Spinal cord (tissue), 10 donors: Measurements from ENCODE around the gene XKR3. TPM values are rescaled to one million over a fixed set of nuclear protein-coding genes. Genes with fewer than 3 reads are reported as not detected.

Experiments
- DNase-seq, 6 donors: peaks; one replicate each; pipeline versions ENCODE4 v3.0.0 to v3.0.0-alpha.2; 2013 to 2015; ENCODE audit warnings: low spot score in 6 of 6, low read depth in 4 of 6
- H3K27ac ChIP-seq: one replicate; pipeline ENCODE4 v1.5.1; 2013; ENCODE audit warnings: low read depth, low read length, control low read depth
- H3K27me3 ChIP-seq: one replicate; pipeline ENCODE4 v1.6.1; 2013; ENCODE audit warnings: low read length; ENCODE audit not compliant: control insufficient read depth, insufficient read depth
- H3K36me3 ChIP-seq: one replicate; pipeline ENCODE4 v1.6.1; 2013; ENCODE audit warnings: low read length; ENCODE audit not compliant: control insufficient read depth, insufficient read depth
- H3K4me1 ChIP-seq: one replicate; pipeline ENCODE4 v1.6.1; 2013; ENCODE audit warnings: low read length; ENCODE audit not compliant: control insufficient read depth, insufficient read depth
- H3K4me3 ChIP-seq: one replicate; pipeline ENCODE4 v1.5.1; 2013; ENCODE audit warnings: low read depth, low read length, control low read depth
- H3K9me3 ChIP-seq: one replicate; pipeline ENCODE4 v1.6.1; 2013; ENCODE audit warnings: low read length; ENCODE audit not compliant: control insufficient read depth, insufficient read depth
- WGBS: methylation state at CpG from one replicate; pipeline ENCODE4 v1.1.5; 2013; ENCODE audit warnings: missing lambda C conversion rate; ENCODE audit not compliant: insufficient coverage; 5-methylcytosine and 5-hydroxymethylcytosine counted together
- polyA plus RNA-seq, 2 donors: library from polyadenylated mRNA; unstranded; fragments of 120-200 nt; gene quantifications; one replicate each; pipeline ENCODE4 v1.2.1, GENCODE V29; 2013; ENCODE audit not compliant: insufficient read length in 2 of 2
- total RNA-seq, 2 donors: library from RNA; depleted of rRNA in 1 of 2; stranded (reverse); fragments of 120-200 nt in 1 of 2; fragments of >200 nt in 1 of 2; gene quantifications; one replicate each; pipeline versions ENCODE4 v1.2.3 to v1.2.4, GENCODE V29; 2013 to 2014
- donor health status: healthy.

XKR3 gene
- total and polyA plus RNA-seq, 4 donors = 0.10 TPM; not detected in 3

DNA sequence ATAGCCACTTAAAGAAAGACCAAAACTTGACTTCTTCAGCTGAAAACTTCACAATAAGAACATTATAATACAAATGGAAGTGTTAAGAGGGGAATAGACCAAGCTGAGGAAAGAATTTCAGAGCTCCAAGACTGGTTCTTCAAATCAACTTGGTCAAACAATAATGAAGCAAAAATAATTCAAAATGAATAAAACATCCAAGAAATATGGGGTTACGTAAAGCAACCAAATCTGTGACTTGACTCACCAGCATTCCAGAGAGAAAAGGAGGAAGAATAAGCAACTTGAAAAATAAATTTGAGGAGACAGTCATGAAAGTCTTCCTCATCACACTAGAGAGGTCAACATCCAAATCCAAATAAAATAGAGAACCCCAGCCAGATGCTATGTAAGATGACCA is 31.4 kb downstream of the XKR3 start:
- Histone ChIP-seq H3K27ac (no peak overlapping the region), H3K27me3 (no peaks in the 10 kb centered on the region), H3K36me3 (no peaks in the 10 kb centered on the region), H3K4me1 (no peaks in the 10 kb centered on the region), H3K4me3 (no peak overlapping the region), H3K9me3 (no peaks in the 10 kb centered on the region)
- no CpG with 5 or more reads among the region's 1 CpG for WGBS
- DNase-seq = no peak

DNA sequence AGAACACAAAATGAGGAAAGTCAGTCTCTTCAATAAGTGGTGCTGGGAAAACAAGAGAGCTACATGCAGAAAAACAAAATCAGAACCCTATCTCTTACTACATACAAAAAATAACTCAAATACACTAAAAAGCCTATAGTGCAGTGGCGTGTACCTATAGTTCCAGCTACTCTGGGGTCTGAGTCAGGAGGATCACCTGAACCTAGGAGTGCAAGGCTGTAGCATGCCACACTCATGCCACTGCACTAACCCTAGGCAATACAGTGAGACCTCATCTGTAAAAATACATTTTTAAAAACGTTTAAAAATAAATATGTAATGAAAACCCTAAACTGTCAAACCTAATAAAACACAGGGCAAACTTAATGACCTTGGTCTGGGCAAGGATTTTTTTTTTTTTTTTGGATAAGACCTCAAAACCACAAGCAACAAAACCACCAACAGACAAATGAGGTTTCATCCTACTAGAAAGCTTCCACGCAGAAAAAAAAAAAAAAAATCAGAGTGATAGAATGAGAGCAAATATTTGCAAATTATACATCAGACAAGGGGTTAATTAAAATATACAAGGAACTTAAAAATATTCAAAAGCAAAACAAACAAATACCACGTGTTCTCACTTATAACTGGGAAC is 35.2 kb downstream of the XKR3 start:
- WGBS = no CpG with 5 or more reads among the region's 4 CpGs
- no peaks in the 10 kb centered on the region for H3K36me3 ChIP-seq
- H3K9me3 ChIP-seq = no peaks in the 10 kb centered on the region
- no peak overlapping the region for H3K4me3 ChIP-seq
- H3K4me1 ChIP-seq = no peaks in the 10 kb centered on the region
- no peaks in the 10 kb centered on the region for H3K27me3 ChIP-seq
- no peak overlapping the region for H3K27ac ChIP-seq
- DNase-seq = no peak

GRCh38 chr22:16783930-16784354 is 41.3 kb downstream of the XKR3 start:
- DNase-seq = no peak
- Histone ChIP-seq H3K4me1 (no peaks in the 10 kb centered on the region), H3K36me3 (no peaks in the 10 kb centered on the region), H3K9me3 (no peaks in the 10 kb centered on the region), H3K27ac (no peak overlapping the region), H3K4me3 (no peak overlapping the region), H3K27me3 (no peaks in the 10 kb centered on the region)
- 78% methylated on average over 7 of the region's 8 CpGs for WGBS

DNA sequence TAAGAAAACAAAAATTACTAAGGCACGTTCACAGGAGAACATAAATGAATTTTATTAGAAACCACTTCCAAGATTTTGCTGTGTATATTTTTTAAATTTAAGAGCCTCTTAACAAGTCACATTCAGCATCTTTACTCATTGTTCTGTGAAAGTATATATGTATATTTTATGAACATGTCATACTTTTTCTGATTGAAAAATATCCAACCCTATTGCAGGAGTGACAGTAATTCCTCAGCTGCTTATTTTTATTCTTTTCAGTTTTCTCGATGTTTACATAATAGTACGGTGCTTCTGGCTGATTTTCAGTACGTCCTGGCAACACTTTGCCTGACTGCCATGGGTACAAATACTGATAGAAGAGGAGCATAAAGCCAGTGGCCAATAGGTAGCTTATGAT is 41.8 kb downstream of the XKR3 start:
- Histone ChIP-seq H3K27me3 (no peaks in the 10 kb centered on the region), H3K4me1 (no peaks in the 10 kb centered on the region), H3K27ac (no peak overlapping the region), H3K36me3 (no peaks in the 10 kb centered on the region), H3K9me3 (no peaks in the 10 kb centered on the region), H3K4me3 (no peak overlapping the region)
- DNase-seq = no peak
- no CpG with 5 or more reads among the region's 4 CpGs for WGBS

GRCh38 chr22:16781764-16782329 is 43.4 kb downstream of the XKR3 start:
- DNase-seq = no peak
- no peaks in the 10 kb centered on the region for H3K27me3 ChIP-seq
- no peaks in the 10 kb centered on the region for H3K36me3 ChIP-seq
- WGBS = no CpG with 5 or more reads among the region's 2 CpGs
- no peak overlapping the region for H3K4me3 ChIP-seq
- no peaks in the 10 kb centered on the region for H3K4me1 ChIP-seq
- no peak overlapping the region for H3K27ac ChIP-seq
- H3K9me3 ChIP-seq = no peaks in the 10 kb centered on the region

GRCh38 chr22:16781074-16781763 is 44.0 kb downstream of the XKR3 start:
- H3K4me3 ChIP-seq = no peak overlapping the region
- no peaks in the 10 kb centered on the region for H3K9me3 ChIP-seq
- no peaks in the 10 kb centered on the region for H3K36me3 ChIP-seq
- 77% methylated on average over 5 of the region's 11 CpGs for WGBS
- no peaks in the 10 kb centered on the region for H3K4me1 ChIP-seq
- no peak overlapping the region for H3K27ac ChIP-seq
- H3K27me3 ChIP-seq = no peaks in the 10 kb centered on the region
- no peak for DNase-seq

DNA sequence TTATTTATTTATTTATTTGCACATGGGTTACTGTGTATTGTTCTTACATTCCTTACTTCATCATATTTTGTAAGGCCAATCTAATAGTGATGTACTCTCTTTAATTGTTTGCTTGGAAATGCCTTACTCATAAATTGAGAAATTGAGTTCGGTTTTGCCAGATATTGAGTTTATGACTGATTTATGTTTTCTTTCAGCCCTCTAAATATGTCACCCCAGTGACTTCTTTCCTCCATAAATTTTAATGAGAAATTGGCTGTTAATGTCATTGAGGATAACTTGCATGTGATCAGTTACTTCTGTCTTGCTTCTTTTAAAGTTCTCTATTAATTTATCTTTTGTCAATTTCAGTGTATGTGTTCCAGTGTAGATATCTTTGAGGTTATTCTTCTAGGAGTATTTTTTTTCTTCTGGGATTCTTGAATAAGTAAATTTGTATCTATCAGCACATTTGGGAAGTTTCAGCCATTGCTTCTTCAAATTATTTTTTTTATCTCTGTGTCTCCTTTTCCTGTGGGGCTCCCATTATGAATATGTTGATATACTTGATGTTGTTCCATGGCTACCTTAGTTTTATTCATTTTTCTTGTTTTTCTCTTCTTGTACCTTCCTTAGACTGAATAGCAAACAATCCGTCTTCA is 47.8 kb downstream of the XKR3 start:
- no CpG with 5 or more reads among the region's 2 CpGs for WGBS

GRCh38 chr22:16776080-16776479 is 49.1 kb downstream of the XKR3 start:
- Histone ChIP-seq H3K4me1 (no peaks in the 10 kb centered on the region), H3K27ac (no peak overlapping the region), H3K9me3 (peaks cover 3% of the 10 kb centered on the region), H3K36me3 (no peaks in the 10 kb centered on the region), H3K4me3 (no peak overlapping the region), H3K27me3 (no peaks in the 10 kb centered on the region)
- no peak for DNase-seq
- no CpG with 5 or more reads among the region's 3 CpGs for WGBS

More for the DNA sequence above, 47.8 kb downstream of the XKR3 start:
- Histone ChIP-seq H3K4me1 (no peaks in the 10 kb centered on the region), H3K9me3 (peaks cover 3% of the 10 kb centered on the region), H3K4me3 (no peak overlapping the region), H3K27ac (no peak overlapping the region), H3K27me3 (no peaks in the 10 kb centered on the region), H3K36me3 (no peaks in the 10 kb centered on the region)
- DNase-seq = no peak

DNA sequence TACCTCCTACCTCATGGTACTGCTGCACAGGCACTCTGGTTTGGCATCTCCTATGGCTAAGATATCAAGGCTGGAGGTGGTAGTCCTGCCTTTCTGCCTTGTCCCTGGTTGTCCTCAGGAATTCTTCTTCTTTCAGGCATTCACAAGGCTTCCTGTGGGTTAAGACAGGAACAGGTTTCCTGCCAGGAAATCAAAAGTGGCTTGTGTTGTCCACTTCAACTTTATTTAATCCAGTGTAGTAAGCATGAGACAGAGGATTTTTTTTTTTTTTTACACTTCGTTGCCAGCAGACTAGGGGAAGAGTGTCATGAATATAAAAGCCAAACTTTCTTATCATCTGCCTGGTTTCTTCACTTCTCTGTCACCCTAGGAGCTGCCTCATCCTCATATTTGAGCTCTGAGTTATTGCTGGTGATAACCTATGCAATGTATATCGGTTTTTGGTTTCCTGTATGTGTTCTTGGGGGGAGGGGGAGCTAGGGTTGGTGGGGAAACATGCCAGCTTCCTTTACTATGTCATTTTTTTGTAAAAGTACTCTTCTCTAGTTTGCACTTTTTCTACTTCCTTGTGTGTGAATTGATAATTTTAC is 50.2 kb downstream of the XKR3 start:
- Histone ChIP-seq H3K4me3 (no peak overlapping the region), H3K36me3 (no peaks in the 10 kb centered on the region), H3K9me3 (peaks cover 3% of the 10 kb centered on the region), H3K4me1 (no peaks in the 10 kb centered on the region), H3K27me3 (no peaks in the 10 kb centered on the region), H3K27ac (no peak overlapping the region)
- no peak for DNase-seq
- no CpG with 5 or more reads among the region's 2 CpGs for WGBS
